ENCODE results near the gene EPS8.
"Not testable (repeated sequence)": the region's sequence is repeated elsewhere in the genome, so short reads cannot be mapped to it uniquely, and the experiment has no call there.

Gene EPS8

GRCh38 chr12:15752785-15753184, 36.4 kb downstream of the EPS8 start:
- FAIRE-seq, result no peak

DNA sequence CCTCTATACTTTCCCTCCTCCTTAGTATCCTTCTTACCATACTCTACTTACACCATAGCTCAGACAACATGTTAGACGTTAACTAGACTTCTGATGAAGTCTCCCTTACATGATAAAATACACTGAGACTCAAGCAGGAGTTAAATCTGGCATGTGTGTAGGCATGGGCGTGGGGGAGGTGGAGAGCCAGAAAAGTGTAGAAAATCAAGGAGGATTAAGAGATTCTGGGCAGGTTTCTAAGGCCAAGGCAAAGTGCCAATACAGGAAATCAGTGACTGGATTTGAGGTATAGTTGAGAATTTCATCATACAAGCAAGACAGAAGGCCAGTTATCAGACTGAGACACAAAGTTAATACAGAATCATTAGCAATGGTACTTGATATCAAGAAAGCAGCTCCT, 37.4 kb downstream of the EPS8 start:
- FAIRE-seq, result no peak

DNA sequence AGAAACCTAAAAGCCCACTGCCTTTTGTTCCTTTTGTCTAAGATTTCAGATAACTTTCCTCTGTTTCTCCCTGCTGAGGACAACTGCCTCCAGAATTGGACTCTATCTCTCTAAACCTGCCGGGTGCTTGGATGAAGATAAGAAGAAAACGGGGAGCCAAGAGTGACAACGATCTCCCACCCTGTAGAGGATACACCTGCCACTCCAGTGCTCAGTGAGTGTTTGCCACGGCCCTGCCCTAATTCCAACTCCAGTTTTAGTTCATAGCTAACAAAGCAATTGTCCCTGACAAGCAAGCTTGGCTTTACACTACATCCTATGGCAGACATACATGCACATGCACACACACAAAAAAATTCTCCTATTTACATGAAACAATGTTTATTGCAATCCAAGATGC, 39.3 kb downstream of the EPS8 start:
- FAIRE-seq, result no peak

DNA sequence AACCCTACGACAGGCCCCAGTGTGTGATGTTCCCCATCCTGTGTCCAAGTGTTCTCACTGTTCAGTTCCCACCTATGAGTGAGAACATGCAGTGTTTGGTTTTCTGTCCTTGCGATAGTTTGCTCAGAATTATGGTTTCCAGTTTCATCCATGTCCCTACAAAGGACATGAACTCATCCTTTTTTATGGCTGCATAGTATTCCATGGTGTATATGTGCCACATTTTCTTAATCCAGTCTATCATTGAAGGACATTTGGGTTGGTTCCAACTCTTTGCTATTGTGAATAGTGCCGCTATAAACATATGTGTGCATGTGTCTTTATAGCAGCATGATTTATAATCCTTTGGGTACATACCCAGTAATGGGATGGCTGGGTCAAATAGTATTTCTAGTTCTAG, 47.3 kb downstream of the EPS8 start:
- FAIRE-seq, result not testable (repeated sequence)

DNA sequence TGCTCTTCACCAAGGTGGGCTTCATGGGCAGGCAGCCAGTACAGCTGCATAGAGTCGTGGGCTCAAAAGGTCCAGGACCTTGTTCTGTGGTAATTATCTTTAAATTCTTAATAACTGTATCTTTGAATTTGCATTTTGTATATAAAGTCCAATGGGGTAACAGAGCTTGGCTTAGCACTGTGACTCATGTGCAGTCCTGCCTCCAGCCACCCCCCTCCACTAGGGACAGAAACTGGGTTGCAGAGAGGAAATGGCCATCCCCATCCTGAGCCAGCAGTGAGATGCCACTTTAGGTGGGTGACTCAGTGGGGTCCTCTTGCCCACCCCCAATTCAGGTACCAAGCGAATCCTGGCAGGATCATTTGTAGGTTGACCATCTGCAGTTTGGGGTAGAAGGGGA, 48.1 kb downstream of the EPS8 start:
- FAIRE-seq, result no peak

DNA sequence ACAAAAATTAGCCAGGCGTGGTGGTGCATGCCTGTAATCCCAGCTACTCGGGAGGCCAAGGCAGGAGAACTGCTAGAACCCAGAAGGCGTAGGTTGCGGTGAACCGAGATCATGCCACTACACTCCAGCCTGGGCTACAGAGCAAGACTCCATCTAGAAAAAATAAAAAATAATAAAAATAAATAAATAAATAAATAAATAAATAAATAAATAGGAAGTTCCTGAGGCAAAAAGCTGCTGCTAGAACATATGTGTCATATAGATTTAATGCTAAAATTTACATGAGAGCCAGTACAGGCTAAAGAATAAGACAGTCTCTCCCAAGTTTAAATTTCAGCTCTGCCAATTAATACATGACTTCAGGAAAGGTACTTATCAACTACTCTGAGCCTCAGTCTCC, 48.8 kb downstream of the EPS8 start:
- not testable (repeated sequence) for FAIRE-seq

- FAIRE-seq, result no peak
These were observed 50.7 kb downstream of the EPS8 start for GRCh38 chr12:15738438-15739015.

DNA sequence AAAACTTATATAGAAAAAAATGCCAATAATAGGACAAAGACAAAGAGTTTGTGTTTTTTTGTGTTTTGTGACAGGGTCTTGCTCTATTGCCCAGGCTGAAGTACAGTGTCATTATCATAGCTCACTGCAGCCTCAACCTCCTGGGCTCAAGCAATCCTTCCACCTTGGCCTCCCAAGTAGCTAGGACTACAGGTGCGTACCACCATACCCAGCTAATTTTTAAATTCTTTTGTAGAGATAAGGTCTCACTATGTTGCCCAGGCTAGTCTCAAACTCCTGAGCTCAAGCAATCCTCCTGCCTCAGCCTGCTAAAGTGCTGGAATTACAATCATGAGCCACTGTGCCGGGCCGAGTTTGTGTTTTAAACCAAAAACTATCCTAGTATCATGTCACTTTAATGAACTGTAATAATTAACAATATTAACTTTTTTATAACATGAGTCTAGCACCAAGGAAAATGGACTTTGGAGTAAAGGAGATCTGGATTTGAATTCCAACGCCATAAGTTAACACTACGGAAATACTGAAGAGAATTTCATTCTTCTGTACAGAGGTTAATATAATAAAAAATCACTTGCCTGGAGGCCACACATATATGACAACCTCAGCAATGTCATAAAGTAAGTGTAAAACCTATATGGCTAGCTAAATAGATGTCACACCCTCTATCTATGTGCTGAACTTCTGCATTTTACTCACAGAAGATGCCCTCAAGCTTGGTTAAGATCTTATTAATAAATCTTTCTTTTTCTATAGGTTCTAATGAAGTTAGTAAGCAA, 53.2 kb downstream of the EPS8 start:
- no peak for FAIRE-seq

GRCh38 chr12:15733136-15733535, 56.1 kb downstream of the EPS8 start:
- no peak for FAIRE-seq

DNA sequence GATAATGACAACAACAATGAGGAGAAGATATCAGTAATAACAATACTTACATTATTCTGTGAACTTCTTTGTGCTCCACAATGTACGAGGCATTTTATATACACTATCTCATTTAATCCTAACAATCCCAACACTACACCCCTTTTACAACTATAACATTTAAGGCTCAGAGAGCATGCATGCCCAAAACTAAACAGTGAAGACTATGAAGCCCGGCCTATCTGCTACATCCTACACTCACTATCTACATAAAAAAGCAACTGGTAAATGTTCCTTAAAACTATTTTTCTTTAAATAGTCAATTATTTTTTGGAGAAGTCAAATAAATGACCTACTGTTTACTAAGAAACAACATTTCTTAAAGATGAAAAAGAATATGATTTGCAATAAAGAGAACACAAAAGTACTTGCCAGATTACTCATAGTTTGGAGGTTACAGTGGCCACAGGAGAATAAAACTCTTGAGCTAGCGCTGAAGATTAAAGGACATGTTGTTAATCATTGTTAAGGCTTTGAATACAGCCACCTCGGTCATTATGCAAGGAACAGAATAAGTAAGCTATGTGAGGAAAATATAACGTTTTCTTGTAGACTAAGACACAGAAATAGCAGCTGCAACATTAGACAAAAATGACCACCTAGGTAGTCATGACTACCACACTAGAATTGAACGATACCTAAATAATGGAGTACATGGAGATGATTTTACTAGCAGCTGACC, 56.7 kb downstream of the EPS8 start:
- FAIRE-seq, result no peak

DNA sequence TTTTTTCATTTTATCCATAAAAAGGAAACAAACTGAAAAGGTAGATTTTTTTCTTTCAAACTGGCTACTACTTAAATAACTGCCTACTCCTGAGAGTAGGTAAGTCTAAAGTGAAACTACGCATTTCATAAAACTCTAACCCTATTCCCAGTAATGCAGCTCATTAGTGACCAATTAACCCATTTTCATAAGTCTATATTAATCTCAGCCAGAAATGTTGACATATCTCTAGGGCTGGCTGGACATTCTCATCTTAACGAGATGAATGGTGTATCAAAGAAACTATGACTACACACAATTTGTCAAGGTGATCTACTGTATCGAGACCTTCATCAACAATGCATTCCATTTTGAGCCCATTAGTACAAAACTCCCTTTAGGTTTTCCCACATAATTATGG, 57.2 kb downstream of the EPS8 start:
- no peak for FAIRE-seq

- no peak for FAIRE-seq
These were observed 60.1 kb downstream of the EPS8 start for GRCh38 chr12:15729097-15729496.

DNA sequence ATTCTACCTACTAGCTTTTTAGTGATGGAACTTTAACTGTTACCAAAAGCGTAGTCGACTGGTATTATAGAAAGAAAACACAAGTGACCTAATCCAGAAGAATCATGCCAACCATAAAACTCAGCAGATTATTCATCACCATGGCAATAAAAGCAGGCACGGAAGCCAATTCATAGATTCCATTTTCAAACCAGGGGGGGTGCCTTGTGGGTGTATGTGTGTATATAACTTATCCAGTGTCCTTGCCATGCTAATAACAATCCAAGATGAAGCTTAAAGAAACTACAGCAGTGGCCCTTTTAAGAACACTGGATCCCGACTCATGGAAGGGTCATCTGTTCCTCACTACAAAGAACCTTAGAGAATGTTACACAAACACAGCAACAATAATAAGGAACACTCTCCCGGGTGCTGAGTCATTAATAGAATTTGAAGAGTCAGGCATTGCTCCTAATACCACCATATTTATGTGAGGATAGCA, 61.0 kb downstream of the EPS8 start:
- no peak for FAIRE-seq

DNA sequence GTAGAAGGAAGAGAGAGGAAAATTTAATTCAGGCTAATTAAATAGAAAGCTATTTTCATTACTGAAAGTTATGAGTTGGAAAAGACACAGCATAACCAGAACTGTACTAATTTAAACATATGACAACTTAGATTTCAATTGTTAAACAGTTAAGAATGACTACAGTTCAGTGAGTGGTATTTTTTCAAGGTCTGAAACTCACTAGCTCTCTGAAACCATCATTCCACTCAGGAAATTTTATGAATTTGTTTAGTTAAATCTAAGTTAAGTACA, 62.4 kb downstream of the EPS8 start:
- no peak for FAIRE-seq

GRCh38 chr12:15726027-15726877, 62.9 kb downstream of the EPS8 start:
- no peak for FAIRE-seq

GRCh38 chr12:15722951-15723350, 66.2 kb downstream of the EPS8 start:
- FAIRE-seq, result no peak

GRCh38 chr12:15721316-15722115, 67.7 kb downstream of the EPS8 start:
- FAIRE-seq, result no peak

GRCh38 chr12:15720295-15720694, 68.9 kb downstream of the EPS8 start:
- FAIRE-seq, result no peak

DNA sequence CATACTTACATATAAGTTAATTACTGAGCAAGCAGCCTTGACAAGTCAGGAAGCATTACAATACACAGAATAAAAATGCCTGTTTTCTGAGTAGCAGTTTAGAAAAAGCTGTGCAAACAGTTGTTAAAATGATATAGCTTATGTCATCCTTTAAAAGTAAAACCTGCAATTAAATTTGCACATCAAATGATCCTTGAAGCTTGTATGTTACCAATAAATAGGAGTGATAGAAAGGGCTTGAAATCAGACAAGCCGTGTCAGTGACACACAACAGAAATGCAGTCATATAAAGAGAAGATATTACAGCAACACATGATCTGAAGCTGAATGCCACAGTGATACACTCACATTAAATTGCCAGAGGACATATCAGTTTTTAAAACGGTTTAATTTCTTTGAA, 70.0 kb downstream of the EPS8 start:
- FAIRE-seq, result no peak

- no peak for FAIRE-seq
These were observed 71.1 kb downstream of the EPS8 start for GRCh38 chr12:15717940-15718567.

DNA sequence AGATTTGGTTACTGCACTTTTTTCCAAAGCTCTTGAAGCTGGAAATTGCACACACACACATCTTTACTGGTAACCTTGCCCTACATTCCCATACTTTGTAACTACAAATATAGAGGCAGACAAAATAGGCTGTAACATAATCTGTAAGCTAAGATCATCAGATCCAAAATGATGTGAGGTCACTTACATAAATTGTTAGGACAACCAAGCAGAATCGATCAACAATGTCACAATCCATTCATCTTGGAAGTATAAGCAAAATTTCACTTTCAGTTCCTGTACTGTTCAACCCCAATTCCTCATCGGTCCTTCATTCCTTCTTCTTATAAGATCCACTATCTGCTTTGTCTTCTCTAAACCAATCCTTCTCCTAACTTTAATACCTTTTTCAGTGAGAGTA, 72.6 kb downstream of the EPS8 start:
- no peak for FAIRE-seq

DNA sequence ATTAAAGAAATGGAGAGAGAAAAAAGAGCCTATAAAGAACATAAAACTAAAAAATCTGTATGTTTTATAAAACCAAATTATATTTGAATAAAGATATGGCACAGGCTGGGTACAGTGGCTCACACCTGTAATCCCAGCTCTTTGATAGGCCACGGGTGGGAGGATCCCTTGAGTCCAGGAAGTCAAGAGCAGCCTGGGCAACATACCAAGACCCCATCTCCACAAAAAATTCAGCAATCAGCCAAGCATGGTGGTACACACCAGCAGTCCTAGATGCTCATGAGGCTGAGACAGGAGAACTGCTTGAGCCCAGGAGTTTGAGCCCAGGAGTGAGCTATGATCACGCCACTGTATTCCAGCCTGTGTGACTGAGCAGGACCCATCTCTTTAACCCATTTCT, 74.9 kb downstream of the EPS8 start:
- no peak for FAIRE-seq

Measured in TTC549 (cell line).